GM23338 (cell line): ENCODE data around the gene C16orf74. TPM values are rescaled to one million over a fixed set of nuclear protein-coding genes. Genes with fewer than 3 reads are reported as not detected.

Experiments used
- ATAC-seq: fragments of 200-7000 bp; cut with Tn5 transposase; 3 replicates; pipeline ENCODE4 v1.9.1; 2020
- DNase-seq: peaks from one replicate; pipeline ENCODE4 v3.0.0-alpha.2; 2015; ENCODE audit warnings: low spot score
- H2AFZ ChIP-seq: fragments of 200-600 bp; sonication (generic); 2 replicates; pipeline ENCODE4 v1.8.0; 2016; ENCODE audit warnings: antibody characterized with exemption, mild to moderate bottlenecking, moderate library complexity
- H3F3A ChIP-seq: fragments of 200-600 bp; sonication (generic); replicated peaks from 2 replicates; pipeline ENCODE4 v1.8.0; 2017; ENCODE audit warnings: antibody characterized with exemption, mixed run types, low read depth
- H3K27ac ChIP-seq: fragments of 200-600 bp; sonication (generic); 2 replicates; pipeline ENCODE4 v1.6.1; 2016; ENCODE audit warnings: low read depth
- H3K27me3 ChIP-seq: fragments of 200-600 bp; sonication (generic); 2 replicates; pipeline ENCODE4 v1.8.0; 2016; ENCODE audit warnings: mild to moderate bottlenecking, mixed run types, moderate library complexity; ENCODE audit not compliant: insufficient read depth
- H3K36me3 ChIP-seq: fragments of 200-600 bp; sonication (generic); 2 replicates; pipeline ENCODE4 v1.8.0; 2016; ENCODE audit warnings: mild to moderate bottlenecking; ENCODE audit not compliant: insufficient read depth
- H3K4me1 ChIP-seq: fragments of 200-600 bp; sonication (generic); 2 replicates; pipeline ENCODE4 v1.8.0; 2016; ENCODE audit warnings: mild to moderate bottlenecking, moderate library complexity; ENCODE audit not compliant: insufficient read depth
- H3K4me2 ChIP-seq: fragments of 200-600 bp; sonication (generic); 2 replicates; pipeline ENCODE4 v1.7.1; 2017; ENCODE audit warnings: mixed run types
- H3K4me3 ChIP-seq: fragments of 200-600 bp; sonication (generic); 2 replicates; pipeline ENCODE4 v1.6.1; 2016; ENCODE audit warnings: mixed run types
- H3K79me2 ChIP-seq: fragments of 200-600 bp; sonication (generic); replicated peaks from 2 replicates; pipeline ENCODE4 v1.8.0; 2017; ENCODE audit warnings: mild to moderate bottlenecking; ENCODE audit not compliant: insufficient read depth
- H3K9me2 ChIP-seq: fragments of 200-600 bp; sonication (generic); 2 replicates; pipeline ENCODE4 v1.8.0; 2017; ENCODE audit not compliant: insufficient read depth
- H4K20me1 ChIP-seq: fragments of 200-600 bp; sonication (generic); replicated peaks from 2 replicates; pipeline ENCODE4 v1.8.0; 2017; ENCODE audit warnings: mild to moderate bottlenecking; ENCODE audit not compliant: insufficient read depth
- H3K27ac Mint-ChIP-seq: 2 replicates; pipeline ENCODE4 v1.8.0; 2020; ENCODE audit warnings: inconsistent platforms, mild to moderate bottlenecking, moderate library complexity, mixed read lengths
- H3K27me3 Mint-ChIP-seq: 3 replicates; pipeline ENCODE4 v1.8.0; 2022; ENCODE audit warnings: low read depth, mild to moderate bottlenecking, moderate library complexity, mixed read lengths, inconsistent platforms; ENCODE audit not compliant: insufficient read depth, poor library complexity
- H3K36me3 Mint-ChIP-seq: 3 replicates; pipeline ENCODE4 v1.8.0; 2021; ENCODE audit warnings: low read depth, mild to moderate bottlenecking, inconsistent platforms, moderate library complexity, mixed read lengths
- H3K4me1 Mint-ChIP-seq: 3 replicates; pipeline ENCODE4 v1.8.0; 2020; ENCODE audit warnings: mild to moderate bottlenecking, inconsistent platforms, mixed read lengths
- H3K4me3 Mint-ChIP-seq: 3 replicates; pipeline ENCODE4 v1.8.0; 2021; ENCODE audit warnings: moderate library complexity, mild to moderate bottlenecking, inconsistent platforms, mixed read lengths
- H3K9me3 Mint-ChIP-seq: 3 replicates; pipeline ENCODE4 v1.8.0; 2020; ENCODE audit warnings: moderate library complexity, mild to moderate bottlenecking, inconsistent platforms, mixed read lengths
- CREB1 ChIP-seq: fragments of 250-450 bp; sonication (Bioruptor Pico); IDR thresholded peaks from 2 replicates; pipeline ENCODE4 v1.5.0; 2020; ENCODE audit warnings: low read depth, mild to moderate bottlenecking, moderate library complexity
- EZH2 ChIP-seq: fragments of 200-600 bp; sonication (generic); IDR thresholded peaks from one replicate; pipeline ENCODE4 v1.8.0; 2017; ENCODE audit warnings: antibody characterized with exemption, mild to moderate bottlenecking, low read depth; ENCODE audit not compliant: unreplicated experiment
- EZH2phosphoT487 ChIP-seq: fragments of 200-600 bp; sonication (generic); IDR thresholded peaks from one replicate; pipeline ENCODE4 v1.8.1; 2018; ENCODE audit warnings: antibody characterized with exemption; ENCODE audit not compliant: unreplicated experiment
- JUNB ChIP-seq: IDR thresholded peaks from one replicate; pipeline ENCODE4 v1.6.1; 2016; ENCODE audit warnings: antibody characterized with exemption; ENCODE audit not compliant: unreplicated experiment
- NANOG ChIP-seq: IDR thresholded peaks from 2 replicates; pipeline ENCODE4 v1.6.1; 2016; ENCODE audit warnings: antibody characterized with exemption, borderline replicate concordance
- POLR2AphosphoS5 ChIP-seq: IDR thresholded peaks from 2 replicates; pipeline ENCODE4 v1.6.1; 2016; ENCODE audit warnings: antibody characterized with exemption, low read depth
- REST ChIP-seq: IDR thresholded peaks from one replicate; pipeline ENCODE4 v1.6.1; 2018; ENCODE audit warnings: antibody characterized with exemption; ENCODE audit not compliant: unreplicated experiment
- STAT1 ChIP-seq: IDR thresholded peaks from one replicate; pipeline ENCODE4 v1.6.1; 2016; ENCODE audit warnings: antibody characterized with exemption; ENCODE audit not compliant: unreplicated experiment
- ZNF114 ChIP-seq: fragments of 250-450 bp; sonication (Bioruptor Pico); IDR thresholded peaks from 2 replicates; pipeline ENCODE4 v1.5.0; 2020; ENCODE audit warnings: mild to moderate bottlenecking, moderate library complexity
- ZNF331 ChIP-seq: fragments of 250-450 bp; sonication (Bioruptor Pico); IDR thresholded peaks from 2 replicates; pipeline ENCODE4 v1.5.0; 2020; ENCODE audit warnings: low read depth, mild to moderate bottlenecking, moderate library complexity
- polyA plus RNA-seq: library from polyadenylated mRNA; unstranded; fragments of >200 nt; fragmentation: Nextera tagmentation; extraction: Ambion mirVana; gene quantifications from 2 replicates; pipeline ENCODE4 v1.2.1, GENCODE V29; 2016
- total RNA-seq: library from RNA; depleted of rRNA; stranded (reverse); fragments of >200 nt; shearing (Covaris generic); gene quantifications from 2 replicates; pipeline ENCODE4 v1.2.3, GENCODE V29; 2014
- TF ChIP-seq, protein P1 (sequence below): fragments of 250-450 bp; sonication (Bioruptor Pico); IDR thresholded peaks from 2 replicates; pipeline ENCODE4 v1.5.0; 2020; ENCODE audit warnings: mild to moderate bottlenecking, moderate library complexity
- TF ChIP-seq, protein P2 (sequence below): IDR thresholded peaks from 2 replicates; pipeline ENCODE4 v1.6.1; 2016; ENCODE audit warnings: antibody characterized with exemption
- TF ChIP-seq, protein P3 (sequence below), 2 experiments: fragments of 200-600 bp in 1 of 2; sonication (generic) in 1 of 2; conservative IDR thresholded peaks; 2 replicates each; pipeline versions ENCODE4 v1.5.1 to v1.6.1; 2016 to 2017; ENCODE audit warnings: antibody characterized with exemption in 2 of 2, low read depth in 2 of 2, mild to moderate bottlenecking in 2 of 2, moderate library complexity in 1 of 2

C16orf74 gene
- total and polyA plus RNA-seq, 2 experiments from 2014 or later, result 12.1 to 19.1 TPM

DNA sequence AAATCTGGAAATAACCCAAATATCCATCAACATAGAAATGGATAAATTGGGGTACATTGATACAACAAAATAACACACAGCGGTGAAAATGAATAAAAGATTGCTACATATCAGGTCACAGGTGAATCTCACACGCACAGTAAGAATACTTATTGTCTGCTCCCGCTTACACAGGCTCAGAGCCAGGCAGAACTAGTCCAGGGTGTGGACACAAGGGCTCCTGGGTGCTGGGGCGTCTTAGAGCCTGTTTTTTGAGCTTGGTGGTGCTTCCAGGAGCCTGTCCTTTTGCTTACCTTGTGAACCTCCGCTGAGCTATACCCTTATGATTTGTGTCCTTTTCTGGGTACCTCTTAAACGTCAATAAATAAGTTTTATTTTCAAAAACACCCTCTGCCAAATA is 19.8 kb upstream of the C16orf74 start:
- H3K27ac ChIP-seq, result no peak overlapping the region
- no peaks in the 10 kb centered on the region for H3K36me3 ChIP-seq
- no peaks in the 10 kb centered on the region for H3K9me2 ChIP-seq
- DNase-seq (no peak), ATAC-seq (no peak)
- 0 out of 2 replicates have a peak, but pooled peaks cover 5% of the 10 kb centered on the region for H3F3A ChIP-seq
- Mint-ChIP-seq H3K36me3 (peaks cover 10% of the 10 kb centered on the region; the same call in 2 of the 3 replicates), H3K27me3 (peaks cover 17% of the 10 kb centered on the region), H3K27ac (no peak overlapping the region), H3K4me3 (no peak overlapping the region), H3K4me1 (peaks cover 20% of the 10 kb centered on the region), H3K9me3 (no peaks in the 10 kb centered on the region)
- no peak overlapping the region for H3K4me3 ChIP-seq
- peaks cover 16% of the 10 kb centered on the region for H3K4me1 ChIP-seq
- no peaks in the 10 kb centered on the region for H4K20me1 ChIP-seq
- H3K4me2 ChIP-seq, result no peak overlapping the region
- H3K27me3 ChIP-seq, result no peaks in the 10 kb centered on the region
- no peak overlapping the region for H2AFZ ChIP-seq
- H3K79me2 ChIP-seq, result no peaks in the 10 kb centered on the region
- TF ChIP-seq EZH2 (no peak), EZH2phosphoT487 (no peak), REST (no peak), NANOG (no peak), CREB1 (CRISPR knock-in tag) (no peak), JUNB (no peak), STAT1 (no peak), ZNF114 (CRISPR knock-in tag) (no peak), ZNF331 (CRISPR knock-in tag) (no peak), POLR2AphosphoS5 (no peak)
- TF ChIP-seq, protein P1, sequence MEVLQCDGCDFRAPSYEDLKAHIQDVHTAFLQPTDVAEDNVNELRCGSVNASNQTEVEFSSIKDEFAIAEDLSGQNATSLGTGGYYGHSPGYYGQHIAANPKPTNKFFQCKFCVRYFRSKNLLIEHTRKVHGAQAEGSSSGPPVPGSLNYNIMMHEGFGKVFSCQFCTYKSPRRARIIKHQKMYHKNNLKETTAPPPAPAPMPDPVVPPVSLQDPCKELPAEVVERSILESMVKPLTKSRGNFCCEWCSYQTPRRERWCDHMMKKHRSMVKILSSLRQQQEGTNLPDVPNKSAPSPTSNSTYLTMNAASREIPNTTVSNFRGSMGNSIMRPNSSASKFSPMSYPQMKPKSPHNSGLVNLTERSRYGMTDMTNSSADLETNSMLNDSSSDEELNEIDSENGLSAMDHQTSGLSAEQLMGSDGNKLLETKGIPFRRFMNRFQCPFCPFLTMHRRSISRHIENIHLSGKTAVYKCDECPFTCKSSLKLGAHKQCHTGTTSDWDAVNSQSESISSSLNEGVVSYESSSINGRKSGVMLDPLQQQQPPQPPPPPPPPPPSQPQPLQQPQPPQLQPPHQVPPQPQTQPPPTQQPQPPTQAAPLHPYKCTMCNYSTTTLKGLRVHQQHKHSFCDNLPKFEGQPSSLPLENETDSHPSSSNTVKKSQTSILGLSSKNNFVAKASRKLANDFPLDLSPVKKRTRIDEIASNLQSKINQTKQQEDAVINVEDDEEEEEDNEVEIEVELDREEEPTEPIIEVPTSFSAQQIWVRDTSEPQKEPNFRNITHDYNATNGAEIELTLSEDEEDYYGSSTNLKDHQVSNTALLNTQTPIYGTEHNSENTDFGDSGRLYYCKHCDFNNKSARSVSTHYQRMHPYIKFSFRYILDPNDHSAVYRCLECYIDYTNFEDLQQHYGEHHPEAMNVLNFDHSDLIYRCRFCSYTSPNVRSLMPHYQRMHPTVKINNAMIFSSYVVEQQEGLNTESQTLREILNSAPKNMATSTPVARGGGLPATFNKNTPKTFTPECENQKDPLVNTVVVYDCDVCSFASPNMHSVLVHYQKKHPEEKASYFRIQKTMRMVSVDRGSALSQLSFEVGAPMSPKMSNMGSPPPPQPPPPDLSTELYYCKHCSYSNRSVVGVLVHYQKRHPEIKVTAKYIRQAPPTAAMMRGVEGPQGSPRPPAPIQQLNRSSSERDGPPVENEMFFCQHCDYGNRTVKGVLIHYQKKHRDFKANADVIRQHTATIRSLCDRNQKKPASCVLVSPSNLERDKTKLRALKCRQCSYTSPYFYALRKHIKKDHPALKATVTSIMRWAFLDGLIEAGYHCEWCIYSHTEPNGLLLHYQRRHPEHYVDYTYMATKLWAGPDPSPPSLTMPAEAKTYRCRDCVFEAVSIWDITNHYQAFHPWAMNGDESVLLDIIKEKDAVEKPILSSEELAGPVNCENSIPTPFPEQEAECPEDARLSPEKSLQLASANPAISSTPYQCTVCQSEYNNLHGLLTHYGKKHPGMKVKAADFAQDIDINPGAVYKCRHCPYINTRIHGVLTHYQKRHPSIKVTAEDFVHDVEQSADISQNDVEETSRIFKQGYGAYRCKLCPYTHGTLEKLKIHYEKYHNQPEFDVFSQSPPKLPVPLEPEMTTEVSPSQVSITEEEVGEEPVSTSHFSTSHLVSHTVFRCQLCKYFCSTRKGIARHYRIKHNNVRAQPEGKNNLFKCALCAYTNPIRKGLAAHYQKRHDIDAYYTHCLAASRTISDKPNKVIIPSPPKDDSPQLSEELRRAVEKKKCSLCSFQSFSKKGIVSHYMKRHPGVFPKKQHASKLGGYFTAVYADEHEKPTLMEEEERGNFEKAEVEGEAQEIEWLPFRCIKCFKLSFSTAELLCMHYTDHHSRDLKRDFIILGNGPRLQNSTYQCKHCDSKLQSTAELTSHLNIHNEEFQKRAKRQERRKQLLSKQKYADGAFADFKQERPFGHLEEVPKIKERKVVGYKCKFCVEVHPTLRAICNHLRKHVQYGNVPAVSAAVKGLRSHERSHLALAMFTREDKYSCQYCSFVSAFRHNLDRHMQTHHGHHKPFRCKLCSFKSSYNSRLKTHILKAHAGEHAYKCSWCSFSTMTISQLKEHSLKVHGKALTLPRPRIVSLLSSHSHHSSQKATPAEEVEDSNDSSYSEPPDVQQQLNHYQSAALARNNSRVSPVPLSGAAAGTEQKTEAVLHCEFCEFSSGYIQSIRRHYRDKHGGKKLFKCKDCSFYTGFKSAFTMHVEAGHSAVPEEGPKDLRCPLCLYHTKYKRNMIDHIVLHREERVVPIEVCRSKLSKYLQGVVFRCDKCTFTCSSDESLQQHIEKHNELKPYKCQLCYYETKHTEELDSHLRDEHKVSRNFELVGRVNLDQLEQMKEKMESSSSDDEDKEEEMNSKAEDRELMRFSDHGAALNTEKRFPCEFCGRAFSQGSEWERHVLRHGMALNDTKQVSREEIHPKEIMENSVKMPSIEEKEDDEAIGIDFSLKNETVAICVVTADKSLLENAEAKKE (CRISPR knock-in tag), result no peak
- TF ChIP-seq, protein P2, sequence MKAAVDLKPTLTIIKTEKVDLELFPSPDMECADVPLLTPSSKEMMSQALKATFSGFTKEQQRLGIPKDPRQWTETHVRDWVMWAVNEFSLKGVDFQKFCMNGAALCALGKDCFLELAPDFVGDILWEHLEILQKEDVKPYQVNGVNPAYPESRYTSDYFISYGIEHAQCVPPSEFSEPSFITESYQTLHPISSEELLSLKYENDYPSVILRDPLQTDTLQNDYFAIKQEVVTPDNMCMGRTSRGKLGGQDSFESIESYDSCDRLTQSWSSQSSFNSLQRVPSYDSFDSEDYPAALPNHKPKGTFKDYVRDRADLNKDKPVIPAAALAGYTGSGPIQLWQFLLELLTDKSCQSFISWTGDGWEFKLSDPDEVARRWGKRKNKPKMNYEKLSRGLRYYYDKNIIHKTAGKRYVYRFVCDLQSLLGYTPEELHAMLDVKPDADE, result no peak
- TF ChIP-seq, protein P3, sequence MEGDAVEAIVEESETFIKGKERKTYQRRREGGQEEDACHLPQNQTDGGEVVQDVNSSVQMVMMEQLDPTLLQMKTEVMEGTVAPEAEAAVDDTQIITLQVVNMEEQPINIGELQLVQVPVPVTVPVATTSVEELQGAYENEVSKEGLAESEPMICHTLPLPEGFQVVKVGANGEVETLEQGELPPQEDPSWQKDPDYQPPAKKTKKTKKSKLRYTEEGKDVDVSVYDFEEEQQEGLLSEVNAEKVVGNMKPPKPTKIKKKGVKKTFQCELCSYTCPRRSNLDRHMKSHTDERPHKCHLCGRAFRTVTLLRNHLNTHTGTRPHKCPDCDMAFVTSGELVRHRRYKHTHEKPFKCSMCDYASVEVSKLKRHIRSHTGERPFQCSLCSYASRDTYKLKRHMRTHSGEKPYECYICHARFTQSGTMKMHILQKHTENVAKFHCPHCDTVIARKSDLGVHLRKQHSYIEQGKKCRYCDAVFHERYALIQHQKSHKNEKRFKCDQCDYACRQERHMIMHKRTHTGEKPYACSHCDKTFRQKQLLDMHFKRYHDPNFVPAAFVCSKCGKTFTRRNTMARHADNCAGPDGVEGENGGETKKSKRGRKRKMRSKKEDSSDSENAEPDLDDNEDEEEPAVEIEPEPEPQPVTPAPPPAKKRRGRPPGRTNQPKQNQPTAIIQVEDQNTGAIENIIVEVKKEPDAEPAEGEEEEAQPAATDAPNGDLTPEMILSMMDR (conservative IDR thresholded peaks at IDR 0.05; ENCODE audit: low read depth in 2 of 2), result no peak
